ENCODE measurements around the gene PCDH9.

DNA sequence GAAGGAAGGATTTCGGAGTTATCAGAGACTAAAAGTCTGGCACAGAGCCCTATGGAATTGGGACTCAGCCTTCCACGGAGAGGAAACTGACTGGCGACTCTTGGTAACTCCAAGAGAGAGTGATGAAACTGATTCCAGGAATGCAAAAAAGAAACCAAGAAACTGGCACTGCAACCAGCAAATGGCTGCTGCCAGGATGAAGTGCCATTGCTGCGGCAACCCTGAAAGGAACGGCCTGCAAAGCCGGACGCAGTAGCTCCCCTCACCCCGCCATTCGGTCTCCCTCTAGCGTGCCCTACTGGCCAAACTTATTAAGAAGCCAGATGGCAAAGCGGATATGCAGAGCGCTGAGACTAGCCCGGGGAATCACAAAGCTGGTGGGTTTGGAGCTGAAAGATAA is 236.0 kb downstream of the PCDH9 start:
- no peak for TF ChIP-seq CTCF (IDR thresholded peaks at IDR 0.05; ENCODE audit: low read depth, low read length)
- TF ChIP-seq POLR2A (IDR thresholded peaks at IDR 0.05; ENCODE audit: extremely low read depth, insufficient read length) = no peak
